Colonic mucosa (tissue), 4 donors: Measurements from ENCODE around the gene ADAM12. TPM values are rescaled to one million over a fixed set of nuclear protein-coding genes. Genes with fewer than 3 reads are reported as not detected.

ENCODE experiments used
- DNase-seq: peaks from one replicate; pipeline ENCODE4 v3.0.0-alpha.2; 2020
- H3K27ac ChIP-seq: fragments of 200-600 bp; one replicate; pipeline ENCODE4 v1.8.0; 2021
- H3K27me3 ChIP-seq: fragments of 200-600 bp; one replicate; pipeline ENCODE4 v1.8.0; 2021
- H3K36me3 ChIP-seq: fragments of 200-600 bp; one replicate; pipeline ENCODE4 v1.8.0; 2021
- H3K4me1 ChIP-seq: fragments of 200-600 bp; one replicate; pipeline ENCODE4 v1.8.0; 2021; ENCODE audit warnings: mild to moderate bottlenecking
- H3K4me3 ChIP-seq: fragments of 200-600 bp; one replicate; pipeline ENCODE4 v1.8.0; 2021
- H3K9ac ChIP-seq, 2 donors: one replicate each; pipeline ENCODE4 v1.7.0; 2013; ENCODE audit warnings: control low read depth in 2 of 2, low read depth in 2 of 2, low read length in 2 of 2
- H3K9me3 ChIP-seq: fragments of 200-600 bp; one replicate; pipeline ENCODE4 v1.8.0; 2021
- intact Hi-C: fragments of 100-400 bp; cut with DNase I; formaldehyde crosslinking; loops from one replicate; pipeline ENCODE4 v1.14.1; 2022
- total RNA-seq, 2 donors: library from RNA; stranded (reverse); fragmentation: NEBNext Ultra II Directional in 1 of 2; extraction: Animal tissue kit (Norgen Biotek cat#: 25700) in 1 of 2; gene quantifications; one replicate each; pipeline ENCODE4 v1.2.1, GENCODE V29; 2021
- TF ChIP-seq, protein P1 (sequence below): fragments of 200-600 bp; IDR thresholded peaks from one replicate; pipeline ENCODE4 v1.8.0; 2022; ENCODE audit warnings: antibody characterized with exemption, mild to moderate bottlenecking
- donor health status: healthy.
- donor health status: DM: no; HTN: no; CAD: no.
- donor health status: DM: no; HTN: no; CAD: no.

ADAM12 gene
- total RNA-seq, 2 donors from 2014 or later: 0.30 to 0.64 TPM

GRCh38 chr10:125995726-125996304 lies 392.5 kb downstream of the ADAM12 start:
- Histone ChIP-seq H3K4me3 (no peak overlapping the region), H3K9ac (no peak overlapping the region), H3K27me3 (no peaks in the 10 kb centered on the region), H3K4me1 (no peaks in the 10 kb centered on the region), H3K9me3 (no peaks in the 10 kb centered on the region), H3K36me3 (no peaks in the 10 kb centered on the region), H3K27ac (no peak overlapping the region)
- TF ChIP-seq, protein P1, sequence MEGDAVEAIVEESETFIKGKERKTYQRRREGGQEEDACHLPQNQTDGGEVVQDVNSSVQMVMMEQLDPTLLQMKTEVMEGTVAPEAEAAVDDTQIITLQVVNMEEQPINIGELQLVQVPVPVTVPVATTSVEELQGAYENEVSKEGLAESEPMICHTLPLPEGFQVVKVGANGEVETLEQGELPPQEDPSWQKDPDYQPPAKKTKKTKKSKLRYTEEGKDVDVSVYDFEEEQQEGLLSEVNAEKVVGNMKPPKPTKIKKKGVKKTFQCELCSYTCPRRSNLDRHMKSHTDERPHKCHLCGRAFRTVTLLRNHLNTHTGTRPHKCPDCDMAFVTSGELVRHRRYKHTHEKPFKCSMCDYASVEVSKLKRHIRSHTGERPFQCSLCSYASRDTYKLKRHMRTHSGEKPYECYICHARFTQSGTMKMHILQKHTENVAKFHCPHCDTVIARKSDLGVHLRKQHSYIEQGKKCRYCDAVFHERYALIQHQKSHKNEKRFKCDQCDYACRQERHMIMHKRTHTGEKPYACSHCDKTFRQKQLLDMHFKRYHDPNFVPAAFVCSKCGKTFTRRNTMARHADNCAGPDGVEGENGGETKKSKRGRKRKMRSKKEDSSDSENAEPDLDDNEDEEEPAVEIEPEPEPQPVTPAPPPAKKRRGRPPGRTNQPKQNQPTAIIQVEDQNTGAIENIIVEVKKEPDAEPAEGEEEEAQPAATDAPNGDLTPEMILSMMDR: no peak
- intact Hi-C loops: no loop called here
- DNase-seq: no peak

DNA sequence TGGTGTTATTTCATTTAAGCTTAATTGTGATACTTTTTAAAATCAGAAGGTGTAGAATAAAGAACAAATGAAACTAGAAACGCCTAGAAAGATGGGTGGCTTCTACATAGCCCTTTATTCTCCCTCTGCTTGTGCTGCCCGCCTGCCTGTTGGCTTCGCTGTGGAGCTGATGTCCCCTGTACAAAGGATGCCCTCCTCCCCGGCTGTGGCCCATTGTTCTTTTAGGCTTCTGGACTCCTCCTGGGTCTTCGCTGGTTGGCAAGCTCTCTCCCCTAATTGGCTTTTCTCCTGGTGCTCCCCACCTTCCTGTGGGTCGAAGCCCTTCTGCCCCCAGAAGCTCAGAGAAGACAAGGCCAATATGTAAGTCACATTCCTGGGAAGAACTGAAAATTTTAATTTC lies 393.7 kb downstream of the ADAM12 start:
- DNase-seq: no peak
- Histone ChIP-seq H3K36me3 (no peaks in the 10 kb centered on the region), H3K4me1 (no peaks in the 10 kb centered on the region), H3K9ac (no peak overlapping the region), H3K9me3 (no peaks in the 10 kb centered on the region), H3K4me3 (no peak overlapping the region), H3K27me3 (no peaks in the 10 kb centered on the region), H3K27ac (no peak overlapping the region)
- TF ChIP-seq, protein P1: no peak
- intact Hi-C loops: no loop called here

- intact Hi-C loops: no loop called here
- H3K27ac ChIP-seq: no peak overlapping the region
- H3K27me3 ChIP-seq: no peaks in the 10 kb centered on the region
- no peaks in the 10 kb centered on the region for H3K9me3 ChIP-seq
- no peak overlapping the region for H3K4me3 ChIP-seq
- TF ChIP-seq, protein P1: no peak
- DNase-seq: no peak
- no peaks in the 10 kb centered on the region for H3K4me1 ChIP-seq
- H3K36me3 ChIP-seq: no peaks in the 10 kb centered on the region
- no peak overlapping the region for H3K9ac ChIP-seq
These were observed 396.0 kb downstream of the ADAM12 start for GRCh38 chr10:125992254-125992653.

DNA sequence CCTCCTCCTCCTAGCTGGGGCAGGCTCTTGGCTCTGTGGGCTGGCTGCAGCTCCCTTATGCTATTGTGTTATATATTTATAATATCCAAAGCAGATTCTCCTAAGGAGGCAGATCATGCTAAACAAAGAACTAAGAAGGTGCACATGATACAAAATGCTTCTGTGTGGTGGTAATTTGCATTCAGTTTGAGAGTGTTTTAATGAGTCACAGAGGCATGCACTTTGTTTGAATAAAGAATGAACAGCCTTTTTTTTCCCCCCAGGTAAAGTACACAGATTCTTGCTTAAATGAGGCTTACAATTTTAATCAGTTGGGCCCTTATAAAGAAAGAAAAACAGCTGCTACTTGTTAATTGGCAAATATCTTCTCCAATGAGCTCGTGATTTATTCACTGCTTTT lies 396.9 kb downstream of the ADAM12 start:
- DNase-seq: no peak
- intact Hi-C loops: no loop called here
- Histone ChIP-seq H3K4me3 (no peak overlapping the region), H3K27me3 (no peaks in the 10 kb centered on the region), H3K9me3 (no peaks in the 10 kb centered on the region), H3K9ac (no peak overlapping the region), H3K36me3 (no peaks in the 10 kb centered on the region), H3K27ac (no peak overlapping the region), H3K4me1 (no peaks in the 10 kb centered on the region)
- TF ChIP-seq, protein P1: no peak

DNA sequence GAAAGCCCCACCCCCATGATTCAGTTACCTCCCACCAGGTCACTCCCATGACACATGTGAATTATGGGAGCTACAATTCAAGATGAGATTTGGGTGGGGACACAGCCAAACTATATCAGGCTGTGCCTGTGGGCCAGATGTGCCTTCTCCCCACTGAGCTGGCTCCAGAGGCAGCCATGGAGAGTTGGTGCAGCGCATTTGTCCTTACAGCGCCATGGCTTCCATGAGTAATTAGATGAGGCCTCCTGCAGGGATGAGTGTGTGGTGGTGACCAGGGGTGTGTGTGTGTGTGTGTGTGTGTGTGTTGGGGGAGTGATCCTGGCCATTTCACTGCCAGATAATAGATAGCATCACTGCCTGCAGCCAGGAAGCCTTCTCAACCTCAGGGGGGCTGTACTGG lies 397.3 kb downstream of the ADAM12 start:
- TF ChIP-seq, protein P1: no peak

More for the DNA sequence above, 397.3 kb downstream of the ADAM12 start:
- Histone ChIP-seq H3K4me3 (no peak overlapping the region), H3K36me3 (no peaks in the 10 kb centered on the region), H3K9ac (no peak overlapping the region), H3K27ac (no peak overlapping the region), H3K4me1 (no peaks in the 10 kb centered on the region), H3K27me3 (no peaks in the 10 kb centered on the region), H3K9me3 (no peaks in the 10 kb centered on the region)
- intact Hi-C loops: no loop called here
- no peak for DNase-seq
